GM18498 (cell line): Measurements from ENCODE around the gene LRP3.
"Not testable (repeated sequence)": the region's sequence is repeated elsewhere in the genome, so short reads cannot be mapped to it uniquely, and the experiment has no call there.

ENCODE experiments used
- ATAC-seq: cut with Tn5 transposase; IDR thresholded peaks from one replicate; pipeline ENCODE4 v1.9.1; 2021; ENCODE audit warnings: mild to moderate bottlenecking, moderate library complexity; ENCODE audit not compliant: unreplicated experiment

The LRP3 gene

DNA sequence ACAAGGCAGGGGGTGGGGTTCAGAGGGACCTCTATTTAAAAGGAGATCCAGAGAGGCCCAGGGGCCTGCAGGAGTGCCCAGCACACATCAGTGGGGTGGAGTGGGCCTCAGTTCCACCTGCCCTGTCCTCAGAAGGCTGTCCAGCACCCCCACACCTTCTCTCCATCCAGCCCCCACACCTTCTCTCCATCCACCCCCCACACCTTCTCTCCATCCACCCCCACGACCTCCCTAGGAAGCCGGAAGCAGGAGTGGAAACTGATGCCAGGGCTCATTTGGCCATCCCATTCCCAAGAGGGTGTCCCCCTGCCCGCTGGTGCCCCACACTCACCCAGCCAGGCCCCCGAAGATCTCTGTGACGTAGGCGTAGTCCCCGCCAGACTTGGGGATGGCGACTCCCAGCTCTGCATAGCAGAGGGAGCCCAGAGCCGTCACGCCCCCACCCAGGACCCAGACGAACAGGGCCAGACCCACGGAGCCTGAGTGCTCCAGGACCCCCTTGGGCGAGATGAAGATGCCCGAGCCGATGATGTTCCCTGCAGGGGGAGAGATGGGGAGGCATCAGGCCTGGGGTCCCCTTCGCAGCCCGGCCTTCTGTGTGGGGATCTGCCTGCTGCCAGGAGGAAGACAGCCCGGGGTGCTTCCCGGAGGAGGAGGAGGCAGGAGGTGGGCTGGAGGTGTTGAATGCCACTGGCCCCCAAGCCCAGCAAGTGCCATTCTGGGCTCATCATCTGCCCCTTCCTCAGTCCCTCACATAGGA is 21.5 kb downstream of the LRP3 start:
- no peak for ATAC-seq

GRCh38 chr19:33216198-33216830 is 22.2 kb downstream of the LRP3 start:
- no peak for ATAC-seq

- ATAC-seq, result no peak
Measured at GRCh38 chr19:33217881-33218280, 23.8 kb downstream of the LRP3 start.

DNA sequence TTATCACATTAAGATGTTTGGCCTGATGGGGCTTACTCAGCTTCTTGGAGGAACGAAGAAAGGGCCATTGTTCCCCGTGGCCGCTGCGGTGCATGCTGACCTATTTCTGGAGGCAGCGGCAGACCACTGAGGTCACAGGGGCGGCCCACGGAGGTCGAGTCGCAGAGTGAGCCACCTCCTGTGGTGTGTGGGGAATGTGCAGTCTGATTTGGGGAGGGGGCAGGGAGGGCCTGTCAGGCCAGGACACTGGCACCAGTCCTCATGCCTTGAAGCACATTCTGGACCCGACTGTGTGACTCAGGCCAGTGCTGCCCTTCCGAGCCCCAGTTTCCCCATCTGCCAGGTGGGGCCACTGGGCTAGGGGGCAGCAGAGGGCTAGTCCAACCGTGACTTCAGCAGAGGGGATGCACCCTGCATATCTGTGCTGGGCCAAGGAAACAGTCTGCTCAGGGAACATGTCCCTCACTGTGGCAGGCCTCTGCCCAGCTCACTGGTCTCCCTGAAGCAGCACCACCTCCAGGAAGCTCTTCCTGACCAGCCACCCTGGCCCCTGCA is 25.2 kb downstream of the LRP3 start:
- no peak for ATAC-seq

- no peak for ATAC-seq
Measured at GRCh38 chr19:33220115-33220514, 26.0 kb downstream of the LRP3 start.

DNA sequence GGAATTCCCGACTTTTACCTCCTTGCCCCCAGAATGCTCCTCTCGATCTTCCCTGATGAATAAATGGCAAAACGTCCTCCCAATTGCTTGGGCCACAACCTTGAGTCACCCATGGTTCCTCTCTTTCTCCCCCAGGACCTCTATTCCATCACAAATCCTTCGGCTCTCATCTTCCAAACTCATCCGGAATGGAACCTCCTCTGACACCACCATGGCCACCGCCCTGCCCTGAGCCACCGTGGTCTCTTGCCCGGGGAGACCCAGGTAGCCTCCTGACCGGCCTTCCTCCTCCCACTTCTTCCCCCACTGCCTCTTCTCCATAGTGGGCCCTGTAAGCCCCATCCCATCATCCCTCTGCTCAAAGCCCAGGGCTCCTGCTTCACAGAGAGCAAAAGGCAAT is 26.6 kb downstream of the LRP3 start:
- ATAC-seq, result no peak

- no peak for ATAC-seq
Measured at GRCh38 chr19:33221638-33222037, 27.5 kb downstream of the LRP3 start.

DNA sequence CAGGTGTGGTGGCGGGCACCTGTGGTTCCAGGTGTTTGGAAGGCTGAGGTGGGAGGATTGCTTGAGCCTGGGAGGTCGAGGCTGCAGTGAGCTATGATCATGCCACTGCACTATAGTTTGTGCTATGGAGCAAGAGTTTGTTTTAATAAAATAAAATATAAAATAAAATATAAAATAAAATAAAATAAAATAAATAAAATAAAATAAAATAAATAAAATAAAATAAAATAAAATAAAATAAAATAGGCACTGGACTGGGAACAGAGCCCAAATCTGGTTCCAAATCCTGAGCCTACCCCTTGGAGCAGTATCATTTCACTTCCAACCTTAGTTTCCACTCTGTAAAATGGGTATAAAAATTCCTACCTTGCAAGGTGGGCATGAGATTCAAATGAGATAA is 28.1 kb downstream of the LRP3 start:
- ATAC-seq, result not testable (repeated sequence)

GRCh38 chr19:33224694-33225457 is 30.7 kb downstream of the LRP3 start:
- ATAC-seq, result no peak

- no peak for ATAC-seq
Measured at GRCh38 chr19:33225458-33225926, 31.4 kb downstream of the LRP3 start, which contains the start of gene SLC7A10. Gene SLC7A10, minus strand, starts transcription at chr19:33225850. Its CDS starts 147 bp downstream, at chr19:33225703.

GRCh38 chr19:33226550-33227241 is 32.6 kb downstream of the LRP3 start:
- no peak for ATAC-seq

GRCh38 chr19:33227242-33227650 is 33.1 kb downstream of the LRP3 start:
- no peak for ATAC-seq

DNA sequence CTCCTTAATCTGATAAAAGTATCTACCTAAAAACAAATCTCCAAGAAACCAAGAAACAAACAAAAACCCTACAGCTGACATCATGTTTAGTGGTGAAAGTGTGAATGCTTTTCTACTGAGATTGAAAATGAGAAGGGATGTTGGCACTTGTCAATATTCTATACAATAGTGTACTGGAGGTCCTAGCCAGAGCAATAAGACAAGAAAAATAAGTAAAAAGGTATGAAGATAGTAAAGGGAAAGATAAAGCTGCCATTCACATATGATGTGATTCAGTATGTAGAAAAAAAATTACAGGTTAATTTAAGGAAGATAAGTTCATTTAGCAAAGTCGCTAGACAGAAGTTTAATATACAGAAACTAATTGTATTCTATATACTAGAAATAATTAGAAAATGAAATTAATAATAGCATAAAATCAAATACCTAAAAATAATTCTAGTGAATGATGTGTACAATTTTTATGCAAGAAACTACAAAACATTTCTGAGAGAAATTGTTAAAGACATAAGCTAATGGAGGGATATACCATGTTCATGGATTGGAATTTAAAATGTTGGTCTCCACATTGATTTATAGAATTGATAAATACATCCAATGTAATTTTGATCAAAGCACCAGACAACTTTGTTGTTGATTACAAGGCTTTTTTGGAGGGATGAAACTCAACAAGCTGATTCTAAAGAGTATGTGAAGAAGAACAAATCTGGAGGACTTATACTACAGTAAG is 33.9 kb downstream of the LRP3 start:
- ATAC-seq, result no peak

GRCh38 chr19:33229962-33230361 is 35.8 kb downstream of the LRP3 start:
- ATAC-seq, result no peak

GRCh38 chr19:33231511-33231910 is 37.4 kb downstream of the LRP3 start:
- no peak for ATAC-seq

DNA sequence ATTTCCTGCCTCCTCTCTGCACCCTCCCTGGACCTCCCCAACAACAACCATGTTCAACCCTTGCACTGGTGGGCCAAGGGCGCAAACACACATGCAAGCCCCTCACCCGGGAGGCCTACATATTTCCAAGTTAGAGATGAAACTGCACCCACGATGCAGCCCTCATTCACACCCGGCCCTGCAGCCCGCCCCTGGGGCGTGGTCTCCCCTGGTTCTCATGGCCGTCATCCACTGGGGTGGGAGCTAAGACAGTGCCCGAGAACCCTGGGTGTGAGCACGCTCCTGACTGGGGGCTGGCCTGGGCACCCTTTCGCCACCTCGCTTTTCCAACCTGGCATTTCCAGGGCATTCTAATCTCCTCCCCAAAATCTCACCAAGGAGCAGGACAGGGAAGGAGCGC is 38.5 kb downstream of the LRP3 start:
- ATAC-seq, result no peak

DNA sequence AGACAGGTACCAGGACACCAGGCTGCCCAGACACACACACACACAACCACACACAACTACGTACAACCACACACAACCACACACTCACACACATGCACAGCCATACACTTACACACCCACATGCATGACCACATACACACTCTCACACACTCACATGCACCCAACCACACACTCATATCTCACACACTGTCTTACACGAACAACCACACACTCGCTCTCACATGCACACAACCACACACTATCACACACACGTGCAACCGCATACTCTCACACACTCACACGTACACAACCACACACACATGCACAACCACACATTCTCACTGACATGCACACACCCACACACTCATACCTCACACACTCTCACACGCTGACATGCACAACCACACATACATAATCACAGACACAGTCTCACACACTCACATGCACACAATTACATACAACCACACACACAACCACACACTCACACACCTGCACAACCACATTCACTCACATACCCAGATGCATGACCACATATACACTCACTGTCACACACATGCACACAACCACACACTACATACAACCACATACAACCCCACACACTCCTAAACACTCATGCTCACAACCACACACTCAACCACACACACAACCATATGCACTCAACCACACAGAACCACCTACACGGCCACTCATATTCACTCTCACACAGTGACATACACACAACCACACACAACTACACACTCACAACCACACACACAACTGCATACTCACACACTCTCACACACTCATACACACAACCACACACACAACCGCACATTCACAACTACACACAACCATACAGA is 39.1 kb downstream of the LRP3 start:
- ATAC-seq, result no peak

DNA sequence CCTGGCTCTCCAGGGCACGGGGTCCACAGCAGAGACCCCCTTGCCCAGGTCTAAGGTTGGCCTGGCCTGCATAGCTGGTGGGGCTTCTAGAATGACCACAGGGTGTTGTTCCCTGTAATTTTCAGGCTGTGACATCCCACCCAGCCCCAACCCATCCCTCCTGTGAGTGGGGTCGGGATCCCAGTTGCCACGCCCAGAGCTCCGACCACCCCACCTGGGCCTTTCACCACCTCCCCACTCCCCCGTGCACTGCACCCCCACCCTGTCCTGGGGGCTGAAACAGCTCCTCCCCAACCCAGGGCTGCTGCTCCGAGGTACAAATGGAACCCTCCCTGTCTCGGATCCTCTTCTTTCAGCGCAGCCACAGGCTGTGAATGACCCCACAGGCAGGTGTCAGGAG is 40.0 kb downstream of the LRP3 start:
- no peak for ATAC-seq

- no peak for ATAC-seq
Measured at GRCh38 chr19:33234736-33235135, 40.6 kb downstream of the LRP3 start.
